DLD1 (cell line): ENCODE data around the gene ESD.
"Not testable (repeated sequence)": the region's sequence is repeated elsewhere in the genome, so short reads cannot be mapped to it uniquely, and the experiment has no call there.

Experiments
- in situ Hi-C: cut with HindIII; loops from 2 replicates; pipeline ENCODE4 v1.10.0; 2017; ENCODE audit warnings: low sequenced_read_pairs

The ESD gene, protein sequence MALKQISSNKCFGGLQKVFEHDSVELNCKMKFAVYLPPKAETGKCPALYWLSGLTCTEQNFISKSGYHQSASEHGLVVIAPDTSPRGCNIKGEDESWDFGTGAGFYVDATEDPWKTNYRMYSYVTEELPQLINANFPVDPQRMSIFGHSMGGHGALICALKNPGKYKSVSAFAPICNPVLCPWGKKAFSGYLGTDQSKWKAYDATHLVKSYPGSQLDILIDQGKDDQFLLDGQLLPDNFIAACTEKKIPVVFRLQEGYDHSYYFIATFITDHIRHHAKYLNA

DNA sequence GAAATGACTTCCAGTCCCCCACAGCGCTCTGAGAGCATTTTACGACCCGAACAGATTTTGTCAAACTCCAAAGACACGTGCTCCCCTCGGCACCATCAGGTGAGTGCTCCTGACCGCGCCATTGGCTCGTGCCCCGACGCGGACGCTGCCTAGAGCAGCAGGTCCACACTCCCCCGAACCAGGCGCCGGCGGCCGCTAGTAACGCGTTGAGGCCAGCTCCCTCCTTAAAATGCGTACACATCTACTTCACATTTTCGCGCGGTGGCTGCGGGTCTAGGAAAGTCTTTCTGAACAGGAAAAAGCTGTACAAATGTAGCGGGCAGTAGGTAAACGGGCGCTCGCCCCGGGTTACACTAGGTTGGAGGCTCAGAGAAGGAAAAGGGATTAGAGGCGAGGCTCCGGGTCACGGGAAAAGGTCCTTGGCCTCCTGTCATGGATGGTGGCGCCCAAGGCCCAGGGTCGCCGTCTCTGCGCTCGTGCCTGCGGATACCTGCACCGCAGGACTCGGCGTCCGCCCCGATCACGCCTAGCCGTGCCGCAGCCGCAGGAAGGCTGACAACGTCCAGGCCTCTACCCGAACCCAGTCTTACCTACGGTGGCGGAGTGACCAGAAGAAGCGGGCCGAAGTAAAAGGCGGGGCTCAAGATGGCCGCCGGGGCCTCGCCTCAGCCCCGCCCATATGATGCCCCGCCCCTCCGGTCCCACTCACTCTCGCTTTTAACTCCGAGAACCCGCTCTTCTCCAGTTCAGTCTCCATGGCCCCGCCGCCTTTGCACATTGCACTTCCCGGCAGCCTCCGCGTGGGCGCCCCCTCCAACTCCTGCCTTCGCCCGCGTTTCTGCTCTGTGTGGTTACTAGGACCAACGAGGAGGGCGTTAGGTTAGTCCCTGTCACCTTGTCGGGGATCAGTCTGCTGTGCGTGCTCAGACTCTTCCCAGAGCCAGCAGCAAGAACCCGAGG lies at the start of gene ESD:
Gene ESD (minus strand): TSS at position 647 of the 960 bp plus-strand sequence. CDS start 5,748 bp downstream, outside the sequence.
- in situ Hi-C loops, result no loop called here

DNA sequence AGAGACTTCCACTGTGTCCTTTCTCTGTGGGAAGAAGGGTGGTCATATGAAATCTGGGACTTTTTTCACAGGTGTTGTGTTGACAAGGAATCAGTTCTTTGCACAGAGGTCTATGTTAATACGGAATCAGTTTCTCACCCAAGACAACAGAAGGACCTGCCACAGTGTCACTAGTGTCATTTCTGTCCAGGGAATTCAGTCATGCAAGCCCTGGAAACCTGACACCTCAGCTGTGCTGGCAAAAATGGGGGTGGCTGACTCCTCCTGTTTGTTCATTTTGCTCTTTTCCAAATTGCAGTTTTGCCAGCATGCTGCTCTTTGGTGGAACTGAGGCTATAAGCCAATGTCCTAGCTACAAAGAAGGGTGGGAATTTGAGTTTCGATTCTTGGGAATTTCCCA lies 49.8 kb upstream of the ESD start:
- in situ Hi-C loops, result no loop called here

DNA sequence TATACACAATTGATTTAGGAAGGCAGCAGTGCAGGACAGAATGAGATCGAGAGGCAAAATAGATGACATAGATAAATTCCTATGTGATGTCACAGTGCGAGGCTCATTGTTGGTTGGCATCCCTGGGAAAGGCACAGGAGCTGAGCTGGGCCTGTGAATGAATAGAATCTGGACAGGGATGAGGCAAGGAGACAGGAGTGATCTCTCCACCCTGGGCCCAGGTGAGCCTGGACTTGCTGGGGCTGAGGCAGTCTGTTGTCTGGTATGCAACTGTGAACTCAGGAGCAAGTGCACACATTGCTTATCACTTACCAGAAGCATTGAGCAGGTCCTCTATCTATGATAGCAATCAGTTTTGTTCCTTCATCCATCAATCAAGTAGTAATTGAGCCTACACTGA lies 48.2 kb upstream of the ESD start:
- in situ Hi-C loops, result no loop called here

DNA sequence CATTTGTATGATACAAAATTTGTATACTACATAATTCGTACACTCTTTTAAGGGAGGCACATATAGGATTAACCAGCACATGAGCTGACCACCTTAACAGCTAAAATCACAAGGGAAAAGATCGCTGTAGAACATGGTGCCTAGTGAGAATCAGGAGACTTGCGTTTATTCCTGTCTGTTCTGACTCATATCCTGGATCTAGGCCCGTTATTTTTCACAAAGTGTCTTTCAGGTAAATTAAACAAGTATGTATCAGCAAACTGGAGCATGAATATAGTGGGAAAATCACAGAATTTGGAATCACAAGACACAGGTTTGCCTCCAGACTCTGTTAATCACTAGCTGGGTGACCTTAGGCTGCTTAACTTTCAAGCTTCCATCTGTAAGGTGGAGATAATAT lies 47.5 kb upstream of the ESD start:
- in situ Hi-C loops, result no loop called here

DNA sequence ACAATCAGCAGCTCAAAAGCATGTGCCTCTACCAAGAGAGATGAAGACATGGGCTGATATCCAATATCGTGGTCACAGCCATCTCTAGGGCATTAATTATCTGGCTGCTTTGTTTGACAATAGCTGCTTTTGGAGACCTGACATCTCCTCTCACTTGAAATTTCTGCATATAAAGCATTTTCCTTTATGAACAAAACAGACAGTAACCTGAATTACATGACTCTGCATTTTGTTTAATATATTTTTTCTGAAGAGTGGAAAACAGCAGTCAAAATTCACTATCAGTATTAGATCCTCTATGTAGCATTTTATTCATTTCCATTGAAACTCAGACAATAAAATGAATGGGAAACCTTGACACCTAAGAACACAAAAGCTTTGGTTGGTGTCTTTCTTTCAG lies 42.4 kb upstream of the ESD start:
- in situ Hi-C loops, result no loop called here

DNA sequence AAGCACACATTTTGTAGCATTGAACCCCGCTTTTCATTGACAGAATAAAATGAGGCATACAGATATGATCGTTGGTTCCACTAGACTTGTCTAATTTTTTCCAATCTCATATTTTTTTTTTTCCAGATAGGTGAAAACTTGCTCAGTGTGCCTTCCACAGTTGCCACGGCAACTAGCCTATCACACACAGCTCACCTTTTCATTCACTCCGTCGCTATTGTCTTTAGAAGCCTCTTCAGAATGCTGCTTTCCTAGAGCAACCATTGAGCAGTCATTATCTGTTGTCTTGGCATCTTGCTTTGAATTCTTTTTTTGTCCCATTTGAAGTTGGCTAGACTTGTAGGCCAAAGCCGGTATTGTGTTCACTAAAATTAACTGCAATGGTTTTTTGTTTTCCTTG lies 37.7 kb upstream of the ESD start:
- in situ Hi-C loops, result no loop called here

DNA sequence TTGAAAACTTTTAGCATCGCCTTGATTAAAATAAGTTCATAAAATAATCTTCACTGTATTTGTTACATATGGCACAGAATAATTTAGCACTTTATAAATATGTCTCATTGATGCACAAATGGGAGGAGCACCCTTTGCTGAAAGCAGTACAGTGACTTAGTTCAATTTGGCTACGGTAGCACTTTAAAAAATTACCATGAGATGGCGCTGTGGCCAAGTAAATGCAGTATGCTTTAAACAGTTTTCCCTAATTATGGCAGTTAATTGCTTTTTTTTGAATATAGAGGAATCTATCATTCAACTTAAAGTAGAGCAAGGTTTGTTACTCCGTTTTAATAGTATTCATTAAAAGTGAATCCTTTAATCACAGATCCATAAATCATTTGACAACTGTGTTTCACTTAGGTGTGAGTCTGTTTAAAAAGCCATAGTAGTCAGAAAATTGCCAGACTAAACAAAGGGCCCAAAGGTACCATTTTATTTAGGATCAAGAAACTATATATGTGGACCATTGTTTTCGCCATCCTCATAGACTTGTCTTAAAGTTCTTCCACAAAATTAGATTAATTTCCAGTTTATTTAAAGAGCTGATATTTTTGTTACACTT lies 34.7 kb upstream of the ESD start:
- in situ Hi-C loops, result no loop called here

DNA sequence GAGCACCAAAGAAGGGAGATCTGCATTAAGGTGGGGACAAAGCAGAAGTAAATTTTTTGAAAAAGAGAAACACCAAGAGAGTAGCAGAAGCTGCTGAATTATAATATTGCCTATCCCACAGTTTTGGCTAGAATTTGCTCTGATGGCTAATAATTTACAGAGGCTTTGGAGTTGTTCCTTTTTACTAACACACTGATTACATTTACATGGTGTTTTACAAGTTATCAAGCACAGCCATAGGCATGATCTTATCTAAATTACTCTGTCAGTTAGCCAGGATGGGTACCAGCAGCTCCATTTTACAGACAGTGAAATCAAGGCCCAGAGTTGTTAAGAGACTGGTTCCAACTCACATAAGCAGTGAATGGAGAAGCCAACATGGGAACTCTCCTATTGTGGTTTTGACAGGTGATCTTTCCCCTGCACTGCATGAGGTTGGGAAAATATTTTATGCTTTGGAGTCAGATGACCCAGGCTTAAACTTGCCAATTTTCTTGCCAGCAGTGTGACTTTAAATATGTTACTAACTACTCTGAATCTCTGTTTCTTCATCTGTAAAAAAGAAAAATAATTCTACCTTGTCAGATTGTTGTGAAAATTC lies 33.5 kb upstream of the ESD start:
- in situ Hi-C loops, result no loop called here

DNA sequence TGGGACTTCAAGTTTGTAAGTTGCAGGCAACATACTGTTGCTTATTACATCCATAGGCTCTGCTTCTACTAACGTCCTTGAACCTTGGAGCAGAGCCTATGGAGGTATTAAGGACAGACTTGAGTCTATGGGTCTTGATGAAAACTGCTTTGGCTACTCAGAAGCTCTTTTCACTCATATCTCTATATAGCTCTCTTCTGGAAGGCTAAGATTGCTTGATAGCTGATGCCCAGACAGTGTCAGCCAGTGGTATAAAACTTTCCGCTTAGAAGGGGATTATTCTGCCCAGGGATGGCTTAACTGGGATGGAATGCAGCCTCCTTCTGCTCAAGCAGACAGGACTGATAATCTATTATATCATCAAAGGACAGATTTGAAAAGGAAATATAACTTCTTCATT lies 25.6 kb upstream of the ESD start:
- in situ Hi-C loops, result no loop called here

DNA sequence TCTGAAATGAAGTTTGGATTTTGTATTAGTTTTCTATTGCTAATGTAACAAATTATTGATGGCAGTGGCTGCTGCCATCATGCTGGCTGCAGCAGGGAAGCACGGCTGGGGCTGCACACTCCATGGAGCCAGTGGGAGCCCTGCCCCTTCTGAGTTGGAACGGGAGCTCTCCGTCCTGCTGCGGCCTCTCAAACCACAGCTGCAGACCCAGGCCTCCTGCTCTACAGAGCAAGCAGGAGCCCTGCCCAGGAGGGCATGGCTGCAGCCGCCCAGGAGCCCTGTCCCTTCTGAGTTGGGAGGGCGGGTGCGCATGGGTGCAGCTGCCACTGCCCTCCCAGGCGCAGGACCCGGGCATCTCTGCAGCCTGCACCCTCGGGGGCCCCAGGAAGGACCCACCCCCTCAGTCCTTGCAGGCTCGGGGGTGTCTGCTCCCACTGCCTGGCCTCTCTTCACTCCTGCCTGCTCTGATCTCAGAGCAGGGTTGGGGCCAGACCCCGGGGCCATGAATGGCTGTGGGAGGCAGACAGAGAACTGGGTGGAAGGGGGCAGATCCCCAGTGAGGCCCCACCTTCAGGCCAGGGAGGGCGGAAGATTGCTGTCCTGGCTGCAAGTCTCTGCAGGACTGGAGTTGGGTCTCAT lies 21.0 kb upstream of the ESD start:
- in situ Hi-C loops, result no loop called here

DNA sequence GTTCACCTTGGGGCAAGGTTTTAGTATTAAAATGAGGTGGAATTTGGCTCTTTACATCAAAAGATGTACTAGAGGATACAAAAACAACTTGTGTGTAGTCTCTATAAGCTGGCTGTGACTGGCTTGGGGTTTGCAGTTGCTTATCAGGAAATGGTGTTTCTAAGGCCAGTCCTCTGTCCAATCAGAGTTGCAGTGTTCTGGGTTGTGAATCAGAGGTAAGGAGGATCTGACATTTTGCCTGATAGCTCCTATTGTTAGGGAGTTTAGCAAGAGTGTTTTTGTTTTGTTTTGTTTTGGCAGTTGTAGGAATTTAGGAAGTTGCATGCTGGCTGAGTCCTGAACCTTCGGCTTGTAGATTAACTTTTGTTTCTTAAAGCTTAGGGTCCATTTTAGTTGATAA lies 20.1 kb upstream of the ESD start:
- in situ Hi-C loops, result no loop called here

DNA sequence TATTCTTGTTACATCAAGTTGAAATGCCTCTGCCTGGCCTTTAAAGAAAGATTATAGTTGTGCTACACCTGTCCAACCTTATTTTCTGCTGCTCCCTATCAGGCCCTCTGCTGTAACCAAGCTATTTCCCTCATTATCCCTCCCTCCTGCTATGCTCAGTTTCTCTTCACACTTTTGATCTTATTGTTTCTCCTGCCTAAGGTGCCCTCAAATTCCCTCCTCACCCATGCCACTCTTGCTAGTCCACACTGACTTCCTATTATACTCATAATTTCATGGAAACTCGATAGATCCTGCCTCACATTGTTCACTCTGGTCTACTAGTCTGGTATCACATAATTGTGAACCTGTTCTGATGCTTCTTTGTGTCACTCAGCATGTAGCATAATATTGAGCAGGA lies 19.4 kb upstream of the ESD start:
- in situ Hi-C loops, result no loop called here

DNA sequence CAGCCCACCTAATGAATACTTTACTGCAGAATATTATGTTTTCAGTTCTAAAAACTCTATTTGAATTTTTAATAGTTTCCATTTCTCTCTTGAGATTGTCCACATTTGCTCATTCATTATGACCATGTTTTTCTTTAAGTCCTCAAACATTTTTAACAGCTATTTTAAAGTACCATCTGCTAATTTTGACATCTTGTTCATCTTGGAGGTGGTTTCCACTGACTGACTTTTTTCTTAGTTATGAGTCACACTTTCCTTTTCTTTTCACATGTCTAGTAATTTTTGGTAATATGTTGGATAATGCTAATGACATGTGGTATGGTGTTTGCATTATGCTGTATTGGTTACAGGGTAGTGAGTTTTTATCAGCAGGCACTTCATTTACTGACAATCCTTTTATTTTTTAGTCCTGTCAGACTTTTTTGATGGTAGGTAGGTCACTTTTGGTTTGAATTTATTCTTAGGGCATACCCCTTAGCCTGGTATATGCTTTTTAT lies 15.4 kb upstream of the ESD start:
- in situ Hi-C loops, result no loop called here

DNA sequence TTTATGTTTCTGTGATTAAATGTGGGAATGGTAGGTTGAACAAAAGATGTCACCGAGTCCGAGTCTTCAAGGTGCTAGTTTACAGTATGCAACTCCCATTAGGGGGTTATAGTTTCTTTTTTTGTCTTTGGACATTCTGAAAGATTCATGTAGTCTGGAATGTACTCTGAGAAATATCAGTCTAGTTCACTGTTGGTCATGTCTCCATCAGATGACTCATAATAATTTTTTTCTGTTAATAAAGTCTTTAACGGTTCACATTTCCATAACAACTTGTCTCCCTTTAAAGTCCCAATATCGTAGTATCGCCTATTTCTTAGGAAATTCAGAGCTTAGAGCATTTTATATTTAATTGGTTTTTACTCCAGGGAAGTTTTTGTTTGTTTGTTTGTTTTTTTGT lies 13.5 kb upstream of the ESD start:
- in situ Hi-C loops, result no loop called here

DNA sequence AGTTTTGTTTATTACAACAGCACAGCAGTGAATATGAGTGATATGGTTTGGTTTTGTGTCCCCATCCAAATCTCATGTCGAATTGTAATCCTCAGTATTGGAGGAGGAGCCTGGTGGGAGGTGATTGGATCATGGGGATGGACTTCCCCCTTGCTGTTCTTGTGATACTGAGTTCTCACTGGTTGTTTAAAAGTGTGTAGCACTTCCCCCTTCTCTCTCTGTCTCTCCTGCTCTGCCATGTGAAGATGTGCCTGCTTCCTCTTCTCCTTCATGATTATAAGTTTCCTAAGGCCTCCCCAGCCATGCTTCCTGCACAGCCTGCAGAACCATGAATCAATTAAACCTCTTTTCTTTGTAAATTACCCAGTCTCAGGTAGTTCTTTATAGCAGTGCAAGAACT lies 8.0 kb upstream of the ESD start:
- in situ Hi-C loops, result not testable (repeated sequence)

DNA sequence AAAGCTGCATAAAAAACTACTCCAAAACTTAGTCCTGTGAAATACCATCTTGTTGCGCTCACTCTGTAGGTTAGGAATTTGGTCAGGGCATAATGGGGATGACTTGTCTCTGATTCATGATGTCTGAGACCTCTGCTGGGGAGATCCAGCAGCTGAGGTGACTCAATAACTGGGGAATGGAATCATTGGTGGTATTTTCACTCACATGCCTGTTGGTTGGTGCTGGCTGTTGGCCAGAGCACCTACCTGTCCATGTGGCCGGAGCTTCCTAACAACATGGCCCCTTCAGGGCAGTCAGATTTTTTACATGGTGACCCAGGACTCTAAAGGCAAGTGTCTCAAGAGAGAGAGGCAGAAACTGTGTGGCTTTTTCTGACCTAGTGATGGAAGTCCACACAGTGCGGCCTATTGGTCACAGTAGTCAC lies 7.4 kb upstream of the ESD start:
- in situ Hi-C loops, result no loop called here

DNA sequence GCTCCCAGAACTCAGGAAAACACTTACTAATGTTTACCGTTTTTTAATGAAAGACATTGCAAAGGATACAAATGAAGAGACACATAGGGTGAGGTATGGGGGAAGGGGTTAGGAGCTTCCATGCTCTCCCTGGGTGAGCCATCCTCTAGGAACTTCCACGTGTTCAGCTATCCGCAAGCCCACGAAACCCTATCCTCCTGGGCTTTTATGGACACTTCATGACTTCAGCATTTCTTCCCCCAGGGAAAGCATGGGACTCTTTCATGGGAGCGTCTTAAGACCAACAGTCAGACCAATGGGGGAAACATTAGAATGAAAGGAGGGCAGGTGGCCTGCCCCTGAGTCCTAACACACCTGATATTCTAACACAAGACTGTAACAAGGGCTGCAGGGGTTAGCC lies 6.6 kb upstream of the ESD start:
- in situ Hi-C loops, result no loop called here

DNA sequence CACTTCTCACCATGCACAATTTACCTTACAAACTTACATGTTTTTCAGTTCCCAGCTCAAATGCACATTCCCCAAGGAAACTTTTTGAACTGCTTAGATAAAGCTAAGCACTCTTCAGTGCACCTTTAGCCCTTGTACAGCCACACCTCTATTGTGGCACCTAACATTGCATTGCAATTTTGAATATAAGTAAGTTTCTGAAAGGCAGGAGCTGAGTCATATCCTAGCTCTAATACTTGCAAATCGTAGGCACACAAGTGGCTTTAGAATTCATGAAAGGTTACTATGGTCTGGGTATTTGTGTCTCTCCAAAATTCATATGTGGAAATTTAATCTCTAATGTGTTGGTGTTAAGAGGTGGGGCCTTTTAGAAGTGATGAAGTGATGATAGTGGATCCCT lies 4.9 kb upstream of the ESD start:
- in situ Hi-C loops, result no loop called here

DNA sequence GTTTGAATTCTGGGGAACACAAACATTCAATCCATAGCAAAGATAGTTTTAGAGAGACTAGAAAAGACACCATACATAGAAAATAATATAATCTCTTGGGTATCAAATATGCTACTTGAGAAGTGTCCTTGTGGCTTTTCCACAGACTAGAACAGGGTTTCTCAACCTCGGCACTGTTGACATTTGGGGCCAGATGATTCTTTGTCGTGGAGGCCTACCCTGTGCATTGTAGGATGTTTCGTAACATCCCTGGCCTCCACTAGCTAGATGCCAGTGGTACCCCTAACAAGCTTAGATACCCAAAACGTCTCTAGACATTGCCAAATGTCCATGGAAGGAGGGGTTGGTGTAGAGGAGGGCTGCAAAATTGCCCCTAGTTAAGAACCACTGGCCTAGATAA lies 2.2 kb upstream of the ESD start:
- in situ Hi-C loops, result no loop called here

DNA sequence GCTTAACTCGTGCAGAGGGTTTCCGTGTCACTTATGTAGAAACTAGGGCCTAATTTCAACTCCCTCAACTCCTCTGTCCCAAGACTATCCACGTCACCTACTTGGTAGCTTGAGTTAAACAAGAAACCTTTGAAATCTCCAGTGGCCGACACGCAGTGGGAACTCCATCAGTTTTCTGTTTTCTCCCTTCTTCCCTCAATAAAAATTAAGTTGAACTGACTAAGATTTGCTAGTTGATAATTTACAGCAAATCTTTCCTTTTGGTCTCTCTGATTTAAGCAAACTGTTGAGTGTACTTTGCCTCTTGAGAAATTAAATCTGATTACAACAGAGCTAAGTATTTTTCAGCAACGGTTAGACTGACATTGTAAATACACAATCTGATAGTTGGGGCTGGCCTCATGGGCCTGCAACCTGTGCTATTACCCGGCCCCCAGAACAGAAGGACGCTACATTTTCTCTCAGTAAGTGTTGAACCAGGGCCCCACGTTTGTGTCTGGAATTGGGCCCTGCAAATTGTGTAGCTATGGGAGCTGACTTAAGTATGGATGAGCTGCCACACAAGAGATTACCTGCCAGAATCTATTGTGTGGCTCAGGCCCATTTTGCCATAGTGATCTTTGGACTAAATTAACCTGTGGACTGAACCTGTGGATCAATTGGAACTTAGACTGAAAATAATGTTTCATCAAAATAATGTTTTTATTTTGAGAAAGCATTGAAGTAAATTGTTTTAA lies 708 bp upstream of the ESD start:
- in situ Hi-C loops, result no loop called here
